Vagina (tissue), 2 donors: Measurements from ENCODE around the gene TMEM269. TPM values are rescaled to one million over a fixed set of nuclear protein-coding genes. Genes with fewer than 3 reads are reported as not detected.
A peak's percentile ranks its signal among the peaks of the same experiment; 100 is the strongest.

ENCODE experiments used
- DNase-seq, 2 donors: peaks; one replicate each; pipeline ENCODE4 v3.0.0-alpha.2; 2017; ENCODE audit errors: extremely low spot score in 2 of 2
- H3K27ac ChIP-seq: fragments of 200-600 bp; sonication (generic); one replicate; pipeline ENCODE4 v1.5.1; 2019
- H3K27me3 ChIP-seq: fragments of 200-600 bp; sonication (generic); one replicate; pipeline ENCODE4 v1.5.1; 2019
- H3K36me3 ChIP-seq, 2 donors: fragments of 200-600 bp; sonication (generic); one replicate each; pipeline ENCODE4 v1.5.1; 2017 to 2019
- H3K4me1 ChIP-seq: fragments of 200-600 bp; sonication (generic); one replicate; pipeline ENCODE4 v1.5.1; 2019
- H3K4me3 ChIP-seq, 2 donors: fragments of 200-600 bp; sonication (generic); 1 replicate in 1 of 2; 2 replicates in 1 of 2; pipeline ENCODE4 v1.5.1; 2016 to 2019
- H3K9me3 ChIP-seq: fragments of 200-600 bp; sonication (generic); one replicate; pipeline ENCODE4 v1.5.1; 2019
- CTCF ChIP-seq, 3 experiments: fragments of 450-650 bp in 2 of 3; fragments of 200-600 bp in 1 of 3; sonication (generic) in 1 of 3; IDR thresholded peaks; one replicate each; pipeline ENCODE4 v1.5.1; 2017 to 2019; ENCODE audit warnings: antibody characterized with exemption in 3 of 3, mild to moderate bottlenecking in 2 of 3, moderate library complexity in 2 of 3
- POLR2A ChIP-seq, 2 donors: fragments of 450-650 bp; IDR thresholded peaks; one replicate each; pipeline ENCODE4 v1.6.1; 2017; ENCODE audit warnings: antibody characterized with exemption in 2 of 2, mild to moderate bottlenecking in 2 of 2, moderate library complexity in 2 of 2
- POLR2AphosphoS5 ChIP-seq, 2 donors: sonication (generic); formaldehyde crosslinking; IDR thresholded peaks; one replicate each; pipeline ENCODE4 v1.9.0; 2017; ENCODE audit warnings: antibody characterized with exemption in 2 of 2, mild to moderate bottlenecking in 2 of 2, low read depth in 1 of 2; ENCODE audit not compliant: insufficient read depth in 1 of 2
- intact Hi-C: fragments of 100-400 bp; cut with DNase I; formaldehyde crosslinking; loops from one replicate; pipeline ENCODE4 v1.15.1; 2023
- total RNA-seq: library from RNA; depleted of rRNA; stranded (reverse); fragments of >200 nt; gene quantifications from one replicate; pipeline ENCODE4 v1.2.3, GENCODE V29; 2016

Gene TMEM269
- total RNA-seq, 1 donor from 2014 or later, result not detected

- DNase-seq, result no peak
- Histone ChIP-seq H3K27ac (no peak overlapping the region), H3K9me3 (no peaks in the 10 kb centered on the region), H3K36me3 (peaks cover 0 to 49% of the 10 kb centered on the region in 2 donors), H3K27me3 (no peaks in the 10 kb centered on the region), H3K4me3 (no peak overlapping the region), H3K4me1 (peaks cover 14% of the 10 kb centered on the region)
- intact Hi-C loops, result no loop called here
- TF ChIP-seq POLR2A (IDR thresholded peaks at IDR 0.05) (no peak), CTCF (IDR thresholded peaks at IDR 0.05) (no peak), POLR2AphosphoS5 (IDR thresholded peaks at IDR 0.05; ENCODE audit: insufficient read depth in 1 of 2, low read depth in 1 of 2) (no peak)
Measured at GRCh38 chr1:42759114-42759513, 25.7 kb upstream of the TMEM269 start.

GRCh38 chr1:42761567-42761966 lies 23.2 kb upstream of the TMEM269 start:
- TF ChIP-seq POLR2A (IDR thresholded peaks at IDR 0.05), result no peak
- TF ChIP-seq CTCF (IDR thresholded peaks at IDR 0.05), result no peak
- TF ChIP-seq POLR2AphosphoS5 (IDR thresholded peaks at IDR 0.05; ENCODE audit: insufficient read depth in 1 of 2, low read depth in 1 of 2), result no peak
- peaks cover 0 to 25% of the 10 kb centered on the region in 2 donors for H3K36me3 ChIP-seq
- no peak overlapping the region for H3K4me3 ChIP-seq
- intact Hi-C loops, result no loop called here
- peaks cover 28% of the 10 kb centered on the region for H3K4me1 ChIP-seq
- H3K27me3 ChIP-seq, result no peaks in the 10 kb centered on the region
- no peak for DNase-seq
- no peaks in the 10 kb centered on the region for H3K9me3 ChIP-seq
- H3K27ac ChIP-seq, result no peak overlapping the region

GRCh38 chr1:42762269-42762668 lies 22.5 kb upstream of the TMEM269 start:
- no peak for DNase-seq
- intact Hi-C loops, result no loop called here
- no peaks in the 10 kb centered on the region for H3K9me3 ChIP-seq
- TF ChIP-seq POLR2A (IDR thresholded peaks at IDR 0.05) (no peak), POLR2AphosphoS5 (IDR thresholded peaks at IDR 0.05; ENCODE audit: insufficient read depth in 1 of 2, low read depth in 1 of 2) (no peak), CTCF (IDR thresholded peaks at IDR 0.05) (no peak)
- H3K4me3 ChIP-seq, result no peak overlapping the region
- H3K27ac ChIP-seq, result no peak overlapping the region
- H3K27me3 ChIP-seq, result no peaks in the 10 kb centered on the region
- H3K4me1 ChIP-seq, result peaks cover 28% of the 10 kb centered on the region
- peaks cover 0 to 25% of the 10 kb centered on the region in 2 donors for H3K36me3 ChIP-seq

- H3K27me3 ChIP-seq, result no peaks in the 10 kb centered on the region
- no peaks in the 10 kb centered on the region for H3K36me3 ChIP-seq
- peak overlapping the region; percentile 87 for H3K27ac ChIP-seq
- intact Hi-C loops, result loop anchor here (5.0 kb wide), 1 partner anchor 83 kb away; the partner anchor contains the start of gene YBX1
- H3K4me1 ChIP-seq, result peaks cover 51% of the 10 kb centered on the region
- peak overlapping the region; percentile 78 to 85 for H3K4me3 ChIP-seq
- TF ChIP-seq CTCF (IDR thresholded peaks at IDR 0.05), result no peak
- TF ChIP-seq POLR2A (IDR thresholded peaks at IDR 0.05), result no peak
- no peak for TF ChIP-seq POLR2AphosphoS5 (IDR thresholded peaks at IDR 0.05; ENCODE audit: insufficient read depth in 1 of 2, low read depth in 1 of 2)
- DNase-seq, result no peak
- no peaks in the 10 kb centered on the region for H3K9me3 ChIP-seq
Measured at GRCh38 chr1:42765269-42765668, 19.5 kb upstream of the TMEM269 start.

- TF ChIP-seq POLR2AphosphoS5 (IDR thresholded peaks at IDR 0.05; ENCODE audit: insufficient read depth in 1 of 2, low read depth in 1 of 2), result no peak
- TF ChIP-seq CTCF (IDR thresholded peaks at IDR 0.05), result peak in 2 of 3 experiments; percentile 25 to 29
- TF ChIP-seq POLR2A (IDR thresholded peaks at IDR 0.05), result no peak
- peak overlapping the region; percentile 87 for H3K27ac ChIP-seq
- no peaks in the 10 kb centered on the region for H3K9me3 ChIP-seq
- H3K27me3 ChIP-seq, result no peaks in the 10 kb centered on the region
- no peak for DNase-seq
- no peaks in the 10 kb centered on the region for H3K36me3 ChIP-seq
- intact Hi-C loops, result loop anchor here (5.0 kb wide), 1 partner anchor 84 kb away; the partner anchor contains the start of gene YBX1
- peaks cover 51% of the 10 kb centered on the region for H3K4me1 ChIP-seq
- H3K4me3 ChIP-seq, result peak overlapping the region; percentile 78 to 85
Measured at GRCh38 chr1:42765832-42766740, 18.7 kb upstream of the TMEM269 start.
